ENCODE results near the gene IL18BP.

IL18BP gene

GRCh38 chr11:71997594-71997993 lies 1.1 kb upstream of the IL18BP start:
- DNase-seq, result no peak

GRCh38 chr11:71998061-71998460 lies 648 bp upstream of the IL18BP start:
- DNase-seq, result no peak

GRCh38 chr11:71999362-71999761 lies 653 bp downstream of the IL18BP start:
- peak; percentile 10 for DNase-seq

- DNase-seq, result no peak
These were observed 1.1 kb downstream of the IL18BP start for GRCh38 chr11:71999798-72000197.

- DNase-seq, result no peak
These were observed 1.6 kb downstream of the IL18BP start for GRCh38 chr11:72000202-72000867.

GRCh38 chr11:72001285-72001684 lies 2.6 kb downstream of the IL18BP start:
- DNase-seq, result no peak

GRCh38 chr11:72001834-72002591 lies 3.3 kb downstream of the IL18BP start:
- DNase-seq, result no peak

GRCh38 chr11:72002841-72003775 lies 4.4 kb downstream of the IL18BP start:
- no peak for DNase-seq

GRCh38 chr11:72003776-72004171 lies 5.1 kb downstream of the IL18BP start:
- no peak for DNase-seq

GRCh38 chr11:72004515-72005346 lies 6.0 kb downstream of the IL18BP start:
- DNase-seq, result no peak

GRCh38 chr11:72005347-72006260 lies 6.9 kb downstream of the IL18BP start:
- DNase-seq, result no peak

GRCh38 chr11:72006309-72007088 lies 7.8 kb downstream of the IL18BP start:
- no peak for DNase-seq

- no peak for DNase-seq
These were observed 8.4 kb downstream of the IL18BP start for GRCh38 chr11:72007089-72007476.

GRCh38 chr11:72007587-72007986 lies 8.9 kb downstream of the IL18BP start:
- DNase-seq, result no peak

GRCh38 chr11:72008728-72009127 lies 10.0 kb downstream of the IL18BP start:
- no peak for DNase-seq

- DNase-seq, result no peak
These were observed 10.4 kb downstream of the IL18BP start for GRCh38 chr11:72009156-72009555.

- no peak for DNase-seq
These were observed 12.0 kb downstream of the IL18BP start for GRCh38 chr11:72010529-72011233.

GRCh38 chr11:72012091-72012630 lies 13.5 kb downstream of the IL18BP start:
- no peak for DNase-seq

- no peak for DNase-seq
These were observed 14.4 kb downstream of the IL18BP start for GRCh38 chr11:72012897-72013721.
